ENCODE measurements around the gene SH3RF1. TPM values are rescaled to one million over a fixed set of nuclear protein-coding genes. Genes with fewer than 3 reads are reported as not detected.

Gene SH3RF1
- total RNA-seq, 4 donors from 2014 or later = 5.9 to 41.2 (median 15.0) TPM

DNA sequence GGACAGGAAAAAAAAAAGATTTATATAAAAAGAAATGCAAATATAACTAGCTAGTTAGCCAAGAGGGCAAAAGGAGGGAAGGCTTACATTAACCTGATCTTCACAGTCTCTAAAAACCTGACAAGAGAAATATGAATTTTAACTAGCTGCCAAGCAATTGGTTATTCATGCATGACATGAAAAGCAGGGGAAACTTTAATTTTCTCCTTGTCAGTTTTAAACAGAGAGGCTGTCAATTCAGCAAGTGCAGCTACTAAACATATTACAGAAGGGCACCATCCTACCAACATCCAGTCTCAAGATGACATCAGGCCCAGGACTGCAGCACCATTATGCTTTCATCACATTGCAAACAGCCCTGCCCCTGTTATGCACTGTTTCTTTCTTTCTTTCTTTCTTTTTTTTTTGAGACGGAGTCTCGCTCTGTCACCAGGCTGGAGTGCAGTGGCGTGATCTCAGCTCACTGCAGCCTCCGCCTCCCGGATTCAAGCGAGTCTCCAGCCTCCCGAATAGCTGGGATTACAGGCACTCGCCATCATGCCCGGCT, 221.8 kb downstream of the SH3RF1 start:
- H3K27ac ChIP-seq = no peak overlapping the region
- H3K27me3 ChIP-seq = no peaks in the 10 kb centered on the region
- TF ChIP-seq, protein P1, sequence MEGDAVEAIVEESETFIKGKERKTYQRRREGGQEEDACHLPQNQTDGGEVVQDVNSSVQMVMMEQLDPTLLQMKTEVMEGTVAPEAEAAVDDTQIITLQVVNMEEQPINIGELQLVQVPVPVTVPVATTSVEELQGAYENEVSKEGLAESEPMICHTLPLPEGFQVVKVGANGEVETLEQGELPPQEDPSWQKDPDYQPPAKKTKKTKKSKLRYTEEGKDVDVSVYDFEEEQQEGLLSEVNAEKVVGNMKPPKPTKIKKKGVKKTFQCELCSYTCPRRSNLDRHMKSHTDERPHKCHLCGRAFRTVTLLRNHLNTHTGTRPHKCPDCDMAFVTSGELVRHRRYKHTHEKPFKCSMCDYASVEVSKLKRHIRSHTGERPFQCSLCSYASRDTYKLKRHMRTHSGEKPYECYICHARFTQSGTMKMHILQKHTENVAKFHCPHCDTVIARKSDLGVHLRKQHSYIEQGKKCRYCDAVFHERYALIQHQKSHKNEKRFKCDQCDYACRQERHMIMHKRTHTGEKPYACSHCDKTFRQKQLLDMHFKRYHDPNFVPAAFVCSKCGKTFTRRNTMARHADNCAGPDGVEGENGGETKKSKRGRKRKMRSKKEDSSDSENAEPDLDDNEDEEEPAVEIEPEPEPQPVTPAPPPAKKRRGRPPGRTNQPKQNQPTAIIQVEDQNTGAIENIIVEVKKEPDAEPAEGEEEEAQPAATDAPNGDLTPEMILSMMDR (IDR thresholded peaks at IDR 0.05) = no peak
- no peaks in the 10 kb centered on the region for H3K9me3 ChIP-seq
- no peaks in the 10 kb centered on the region for H3K36me3 ChIP-seq
- no peak for DNase-seq
- H3K4me1 ChIP-seq = peaks cover 4 to 8% of the 10 kb centered on the region in 2 donors
- H3K4me3 ChIP-seq = no peak overlapping the region
- intact Hi-C loops (cut with DNase I; ENCODE audit: low total_unique reads) = no loop called here

DNA sequence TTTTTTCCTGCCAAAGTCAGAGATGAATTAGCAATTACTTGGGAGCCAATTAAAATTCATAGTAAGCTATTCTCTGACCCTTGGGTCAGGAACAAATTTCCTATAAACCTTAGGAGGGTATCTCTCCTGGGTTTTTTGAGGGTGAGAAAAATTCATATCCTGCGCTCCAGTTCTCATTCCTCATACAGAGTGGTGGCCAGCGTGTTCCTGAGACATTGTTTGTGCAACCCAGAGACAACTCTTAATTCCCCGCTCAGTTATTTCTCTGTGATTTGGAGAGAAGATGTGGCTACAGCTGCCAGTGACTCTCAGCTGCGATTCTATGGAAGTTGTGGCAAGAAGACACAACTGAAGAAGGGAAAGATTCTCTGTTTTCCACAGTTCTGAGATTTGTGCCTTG, 222.8 kb downstream of the SH3RF1 start:
- H3K27me3 ChIP-seq = no peaks in the 10 kb centered on the region
- H3K36me3 ChIP-seq = no peaks in the 10 kb centered on the region
- intact Hi-C loops (cut with DNase I; ENCODE audit: low total_unique reads) = no loop called here
- peaks cover 4 to 8% of the 10 kb centered on the region in 2 donors for H3K4me1 ChIP-seq
- H3K4me3 ChIP-seq = no peak overlapping the region
- no peak for DNase-seq
- TF ChIP-seq, protein P1 (IDR thresholded peaks at IDR 0.05) = no peak
- TF ChIP-seq POLR2A (IDR thresholded peaks at IDR 0.05) = no peak
- no peak overlapping the region for H3K27ac ChIP-seq
- H3K9me3 ChIP-seq = no peaks in the 10 kb centered on the region

DNA sequence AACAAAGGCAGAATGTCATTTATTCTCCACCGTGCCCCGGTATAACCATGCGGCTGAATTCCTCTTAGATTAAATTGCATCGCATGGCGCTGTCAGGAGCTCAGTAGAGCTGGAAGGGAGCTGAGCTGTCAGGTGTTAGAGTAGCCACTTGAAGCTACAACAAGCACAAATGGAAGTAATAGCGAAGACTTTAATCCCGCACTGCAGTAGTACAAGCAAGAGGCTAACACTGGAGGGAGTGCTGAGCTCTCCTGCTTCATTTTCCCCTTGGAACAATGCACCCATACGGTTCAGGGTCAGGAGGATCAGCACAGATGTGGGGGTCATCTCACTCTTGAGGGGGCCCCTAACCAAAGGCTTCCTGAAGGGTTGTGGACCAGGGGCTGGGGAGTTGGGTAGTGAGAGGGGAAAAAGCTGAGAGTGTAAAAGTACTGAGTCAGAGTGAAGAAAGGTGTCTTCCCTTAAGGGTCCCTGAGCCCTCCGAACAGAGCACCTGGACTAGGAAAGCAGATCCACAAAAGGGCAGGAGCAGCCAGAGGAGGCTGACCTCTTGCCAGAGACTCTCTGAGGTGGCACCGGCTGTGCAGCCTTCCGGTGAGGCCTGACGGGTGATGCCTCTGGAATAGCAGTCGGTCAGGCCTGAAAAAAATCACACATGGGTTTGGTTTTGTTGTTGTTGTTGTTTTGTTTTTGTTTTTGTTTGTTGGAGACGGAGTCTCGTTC, 224.7 kb downstream of the SH3RF1 start:
- TF ChIP-seq, protein P1 (IDR thresholded peaks at IDR 0.05) = no peak
- no peak for TF ChIP-seq POLR2A (IDR thresholded peaks at IDR 0.05)
- Histone ChIP-seq H3K27me3 (no peaks in the 10 kb centered on the region), H3K4me1 (peaks cover 0 to 4% of the 10 kb centered on the region in 2 donors), H3K36me3 (no peaks in the 10 kb centered on the region), H3K9me3 (no peaks in the 10 kb centered on the region), H3K4me3 (no peak overlapping the region), H3K27ac (no peak overlapping the region)
- no peak for DNase-seq
- intact Hi-C loops (cut with DNase I; ENCODE audit: low total_unique reads) = no loop called here

DNA sequence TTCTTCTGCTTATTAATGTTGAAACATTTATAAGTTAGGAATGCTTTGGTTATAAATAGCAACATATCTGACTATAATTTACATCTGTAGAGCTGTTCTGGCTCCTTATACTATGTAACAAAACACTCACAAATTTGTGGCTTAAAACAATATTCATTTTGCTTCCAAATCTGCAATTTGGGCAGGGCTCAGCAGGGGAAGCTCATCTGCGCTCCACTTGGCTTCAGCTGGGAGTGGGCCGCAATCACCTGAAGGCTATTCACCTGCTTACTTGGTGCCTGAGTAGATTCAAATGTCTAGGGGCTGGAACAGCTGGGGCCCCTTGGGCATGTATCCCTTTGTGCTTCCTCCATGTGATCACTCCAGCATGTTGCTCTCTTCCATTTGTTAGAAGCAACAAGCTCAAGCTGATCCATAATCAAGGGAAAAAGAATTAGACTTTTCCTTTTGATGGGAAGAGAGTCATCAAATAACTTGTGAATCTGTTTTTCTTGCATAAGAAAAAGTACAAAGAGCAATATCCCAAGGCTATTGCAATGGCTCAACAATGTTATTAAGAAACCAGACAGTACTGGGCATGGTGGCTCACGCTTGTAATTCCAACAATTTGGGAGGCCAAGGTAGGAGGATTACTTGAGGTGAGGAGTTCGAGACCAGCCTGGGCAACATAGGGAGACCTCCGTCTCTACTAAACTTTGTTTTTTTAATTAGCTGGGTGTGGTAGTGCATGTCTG, 225.9 kb downstream of the SH3RF1 start:
- TF ChIP-seq, protein P1 (IDR thresholded peaks at IDR 0.05) = no peak
- TF ChIP-seq POLR2A (IDR thresholded peaks at IDR 0.05) = no peak
- no peak overlapping the region for H3K27ac ChIP-seq
- no peak for DNase-seq
- H3K27me3 ChIP-seq = no peaks in the 10 kb centered on the region
- H3K36me3 ChIP-seq = no peaks in the 10 kb centered on the region
- H3K9me3 ChIP-seq = no peaks in the 10 kb centered on the region
- H3K4me1 ChIP-seq = no peaks in the 10 kb centered on the region
- intact Hi-C loops (cut with DNase I; ENCODE audit: low total_unique reads) = no loop called here
- H3K4me3 ChIP-seq = no peak overlapping the region

All from uterus (tissue), 4 donors.